ENCODE measurements around the gene GRIA1. TPM values are rescaled to one million over a fixed set of nuclear protein-coding genes. Genes with fewer than 3 reads are reported as not detected.

Gene GRIA1
- total RNA-seq, result 0.16 TPM in 1 of 2 replicates, not detected in the other

GRCh38 chr5:153490118-153491037 is at the start of gene GRIA1:
Gene GRIA1 (plus strand): TSS chr5:153490670.

Measured in bronchial smooth muscle cell (primary cell).